KOPT-K1 (cell line): Measurements from ENCODE around the gene DTNB.

Source experiments
- H3K27ac ChIP-seq: fragments of 200-600 bp; sonication (generic); 2 replicates; pipeline ENCODE4 v1.5.1; 2016; ENCODE audit warnings: antibody characterized with exemption, mild to moderate bottlenecking, low read depth, low read length; ENCODE audit not compliant: poor library complexity, severe bottlenecking
- H3K36me3 ChIP-seq: fragments of 200-600 bp; sonication (generic); 2 replicates; pipeline ENCODE4 v1.5.1; 2017; ENCODE audit warnings: antibody characterized with exemption, mild to moderate bottlenecking, low read length, moderate library complexity; ENCODE audit not compliant: insufficient read depth
- H3K9me3 ChIP-seq: fragments of 200-600 bp; sonication (generic); 2 replicates; pipeline ENCODE4 v1.5.1; 2017; ENCODE audit warnings: antibody characterized with exemption, low read length, mild to moderate bottlenecking; ENCODE audit not compliant: insufficient read depth, poor library complexity, severe bottlenecking

DTNB gene

GRCh38 chr2:25347205-25347815, 326.1 kb downstream of the DTNB start:
- Histone ChIP-seq H3K27ac (peak overlapping the region; percentile 15), H3K9me3 (no peaks in the 10 kb centered on the region), H3K36me3 (no peaks in the 10 kb centered on the region)

GRCh38 chr2:25343187-25343825, 330.1 kb downstream of the DTNB start:
- Histone ChIP-seq H3K36me3 (0 out of 2 replicates have a peak, but pooled peaks cover 3% of the 10 kb centered on the region), H3K9me3 (no peaks in the 10 kb centered on the region), H3K27ac (no peak overlapping the region)

- peak overlapping the region; percentile 64 for H3K27ac ChIP-seq
- H3K9me3 ChIP-seq, result no peaks in the 10 kb centered on the region
These were observed 330.8 kb downstream of the DTNB start for GRCh38 chr2:25342372-25343186.

GRCh38 chr2:25341753-25342371, 331.5 kb downstream of the DTNB start, which contains the start of gene DNMT3A:
Gene DNMT3A, minus strand, starts transcription at chr2:25341925. Its CDS starts 27,941 bp downstream, at chr2:25313984.
- Histone ChIP-seq H3K36me3 (0 out of 2 replicates have a peak, but pooled peaks cover 4% of the 10 kb centered on the region), H3K27ac (peak within 1 kb of the TSS; percentile 64), H3K9me3 (no peaks in the 10 kb centered on the region)

More at GRCh38 chr2:25342372-25343186, 330.8 kb downstream of the DTNB start:
- 0 out of 2 replicates have a peak, but pooled peaks cover 4% of the 10 kb centered on the region for H3K36me3 ChIP-seq

GRCh38 chr2:25341011-25341727, 332.2 kb downstream of the DTNB start:
- peak overlapping the region; percentile 31 for H3K27ac ChIP-seq
- 0 out of 2 replicates have a peak, but pooled peaks cover 4% of the 10 kb centered on the region for H3K36me3 ChIP-seq
- H3K9me3 ChIP-seq, result no peaks in the 10 kb centered on the region

GRCh38 chr2:25340181-25340921, 333.0 kb downstream of the DTNB start:
- Histone ChIP-seq H3K9me3 (no peaks in the 10 kb centered on the region), H3K27ac (no peak overlapping the region), H3K36me3 (0 out of 2 replicates have a peak, but pooled peaks cover 4% of the 10 kb centered on the region)

- no peaks in the 10 kb centered on the region for H3K9me3 ChIP-seq
- no peak overlapping the region for H3K27ac ChIP-seq
- 0 out of 2 replicates have a peak, but pooled peaks cover 4% of the 10 kb centered on the region for H3K36me3 ChIP-seq
These were observed 333.6 kb downstream of the DTNB start for GRCh38 chr2:25339791-25340180.

GRCh38 chr2:25339211-25339674, 334.1 kb downstream of the DTNB start:
- H3K9me3 ChIP-seq, result no peaks in the 10 kb centered on the region
- no peak overlapping the region for H3K27ac ChIP-seq
- 0 out of 2 replicates have a peak, but pooled peaks cover 4% of the 10 kb centered on the region for H3K36me3 ChIP-seq

- no peak overlapping the region for H3K27ac ChIP-seq
- no peaks in the 10 kb centered on the region for H3K9me3 ChIP-seq
- 0 out of 2 replicates have a peak, but pooled peaks cover 4% of the 10 kb centered on the region for H3K36me3 ChIP-seq
These were observed 335.0 kb downstream of the DTNB start for GRCh38 chr2:25338401-25338800.

- no peaks in the 10 kb centered on the region for H3K9me3 ChIP-seq
- H3K36me3 ChIP-seq, result 0 out of 2 replicates have a peak, but pooled peaks cover 4% of the 10 kb centered on the region
- H3K27ac ChIP-seq, result no peak overlapping the region
These were observed 335.5 kb downstream of the DTNB start for GRCh38 chr2:25337891-25338290.

- Histone ChIP-seq H3K36me3 (0 out of 2 replicates have a peak, but pooled peaks cover 4% of the 10 kb centered on the region), H3K27ac (no peak overlapping the region), H3K9me3 (no peaks in the 10 kb centered on the region)
These were observed 336.1 kb downstream of the DTNB start for GRCh38 chr2:25337276-25337675.

GRCh38 chr2:25336383-25336841, 337.0 kb downstream of the DTNB start:
- H3K36me3 ChIP-seq, result 0 out of 2 replicates have a peak, but pooled peaks cover 4% of the 10 kb centered on the region
- no peak overlapping the region for H3K27ac ChIP-seq
- H3K9me3 ChIP-seq, result no peaks in the 10 kb centered on the region

GRCh38 chr2:25335971-25336370, 337.4 kb downstream of the DTNB start:
- Histone ChIP-seq H3K27ac (no peak overlapping the region), H3K36me3 (0 out of 2 replicates have a peak, but pooled peaks cover 4% of the 10 kb centered on the region), H3K9me3 (no peaks in the 10 kb centered on the region)
